Activated CD8-positive, alpha-beta memory T cell treated with anti-CD3 and anti-CD28 coated beads, Interleukin-2, amount 50 U/mL, for 48 hours (primary cell): Measurements from ENCODE around the gene FIG4.
"Not testable (repeated sequence)": the region's sequence is repeated elsewhere in the genome, so short reads cannot be mapped to it uniquely, and the experiment has no call there.

ENCODE experiments used
- DNase-seq: peaks from one replicate; pipeline ENCODE4 v3.0.0-alpha.2; 2020

The FIG4 gene

GRCh38 chr6:109762769-109763441, 71.8 kb downstream of the FIG4 start:
- DNase-seq = no peak

- DNase-seq = no peak
Observed at GRCh38 chr6:109766167-109766566, 75.1 kb downstream of the FIG4 start.

DNA sequence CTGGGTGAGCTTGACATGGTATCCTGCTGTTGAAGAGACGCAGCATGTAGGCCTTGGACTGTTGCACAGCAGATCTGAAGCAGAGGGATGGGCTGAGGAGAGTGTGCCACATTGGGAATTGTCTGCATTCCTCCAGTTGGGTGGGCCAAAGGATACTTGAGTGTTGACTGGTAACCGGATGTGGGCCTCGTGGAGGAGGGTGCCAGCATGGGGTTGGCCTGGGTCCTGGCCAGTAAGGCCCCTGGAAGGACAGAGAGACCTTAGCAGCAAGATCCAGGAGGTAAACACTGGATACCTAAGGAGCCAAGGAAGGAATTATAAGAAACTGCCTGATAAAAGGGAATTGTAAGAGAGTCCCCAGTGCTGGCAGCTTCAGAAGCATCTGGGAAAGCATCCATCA, 76.9 kb downstream of the FIG4 start:
- DNase-seq = no peak

DNA sequence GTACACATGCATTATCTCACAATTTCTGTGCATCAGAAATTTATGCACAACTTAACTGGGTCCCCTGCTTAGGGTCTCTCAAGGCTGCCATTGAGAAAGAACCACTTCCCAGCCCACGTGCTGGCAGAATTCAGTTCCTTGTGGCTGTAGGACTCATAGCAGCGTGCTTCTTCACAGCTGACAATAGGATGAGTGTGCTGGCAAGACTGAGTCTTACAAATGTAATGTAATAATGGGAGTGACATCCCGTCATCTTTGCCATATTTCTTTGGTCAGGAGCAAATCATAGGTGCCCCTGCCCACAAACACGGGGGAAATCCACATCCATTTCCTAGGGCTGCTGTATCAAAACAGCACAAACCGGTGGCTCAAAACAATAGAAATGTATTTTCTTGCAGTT, 77.4 kb downstream of the FIG4 start:
- no peak for DNase-seq

DNA sequence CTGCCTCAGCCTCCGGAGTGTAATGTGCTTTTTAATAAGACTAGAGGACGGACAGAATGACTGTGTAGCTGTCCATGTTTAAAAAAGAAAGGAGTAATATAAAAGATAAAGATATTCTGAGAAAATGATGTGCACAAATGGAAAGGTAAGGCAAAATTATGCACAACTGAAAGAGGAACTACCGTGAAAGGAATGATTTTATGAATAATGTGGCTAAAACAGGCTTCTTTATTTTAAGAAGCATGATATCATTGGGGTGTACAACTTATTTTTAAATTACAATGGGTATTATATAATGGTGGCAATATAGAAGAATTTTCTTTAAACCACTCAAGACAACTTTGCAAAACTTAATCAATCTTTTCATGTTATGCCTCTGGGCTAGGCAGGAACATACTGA, 78.1 kb downstream of the FIG4 start:
- DNase-seq = no peak

DNA sequence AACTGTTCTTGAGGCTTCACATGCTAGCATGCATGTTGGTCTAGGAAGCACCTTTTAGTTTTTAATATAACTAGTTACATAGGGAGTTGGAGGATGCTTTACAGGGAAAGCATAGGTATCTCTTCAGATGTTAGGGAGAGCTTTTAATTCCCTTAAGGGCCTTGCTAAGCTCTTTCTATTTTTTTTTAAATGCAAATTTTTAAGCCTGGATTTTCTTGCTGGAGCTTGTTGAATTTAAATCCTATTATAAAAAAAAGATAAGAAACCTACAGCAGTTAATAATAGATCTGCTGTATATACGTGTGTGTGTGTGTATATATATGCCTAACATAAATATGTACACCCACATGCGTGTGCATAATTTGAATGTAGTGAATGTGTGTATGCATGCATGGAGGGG, 79.0 kb downstream of the FIG4 start:
- DNase-seq = no peak

DNA sequence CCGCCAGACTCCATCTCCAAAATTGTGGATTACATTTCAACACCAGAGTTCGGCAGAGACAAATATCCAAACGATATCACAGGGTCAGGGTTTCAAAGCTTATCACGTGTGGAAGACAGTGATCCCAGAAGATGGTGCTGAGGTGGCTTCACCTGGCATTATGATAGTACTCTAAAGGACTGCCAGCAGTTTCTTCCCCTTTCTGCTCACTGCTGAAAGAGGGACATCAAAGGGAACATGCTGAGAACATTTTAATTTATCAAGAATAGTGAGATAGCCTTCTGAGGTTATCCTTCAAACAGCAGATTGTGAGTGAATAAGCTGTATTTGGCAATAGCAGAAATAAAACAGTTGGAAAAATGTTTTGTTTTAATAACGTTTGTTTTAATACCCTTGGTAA, 79.7 kb downstream of the FIG4 start:
- no peak for DNase-seq

- DNase-seq = not testable (repeated sequence)
Observed at GRCh38 chr6:109771939-109772755, 81.1 kb downstream of the FIG4 start.

- DNase-seq = no peak
Observed at GRCh38 chr6:109772883-109773431, 81.9 kb downstream of the FIG4 start.

DNA sequence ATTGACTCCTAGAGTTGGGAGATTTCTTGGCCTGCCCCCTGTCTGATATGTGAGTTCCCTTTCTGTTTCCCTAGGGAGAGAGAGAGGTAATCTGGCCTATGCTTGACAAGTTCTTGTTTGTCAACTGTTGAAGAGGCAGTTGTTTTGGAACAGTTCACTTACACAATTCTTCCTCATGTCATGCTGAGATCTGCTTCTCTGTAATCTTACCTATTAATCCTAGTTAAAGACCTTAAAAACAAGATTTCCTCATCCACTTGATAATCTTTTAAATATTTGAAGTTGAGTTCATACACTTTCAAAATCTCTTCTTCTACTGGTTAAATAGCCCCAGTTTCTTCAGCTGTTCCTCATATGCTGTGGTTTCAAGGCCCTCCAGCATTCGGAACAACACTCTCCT, 89.9 kb downstream of the FIG4 start:
- DNase-seq = no peak

- DNase-seq = no peak
Observed at GRCh38 chr6:109782491-109782999, 91.4 kb downstream of the FIG4 start.

DNA sequence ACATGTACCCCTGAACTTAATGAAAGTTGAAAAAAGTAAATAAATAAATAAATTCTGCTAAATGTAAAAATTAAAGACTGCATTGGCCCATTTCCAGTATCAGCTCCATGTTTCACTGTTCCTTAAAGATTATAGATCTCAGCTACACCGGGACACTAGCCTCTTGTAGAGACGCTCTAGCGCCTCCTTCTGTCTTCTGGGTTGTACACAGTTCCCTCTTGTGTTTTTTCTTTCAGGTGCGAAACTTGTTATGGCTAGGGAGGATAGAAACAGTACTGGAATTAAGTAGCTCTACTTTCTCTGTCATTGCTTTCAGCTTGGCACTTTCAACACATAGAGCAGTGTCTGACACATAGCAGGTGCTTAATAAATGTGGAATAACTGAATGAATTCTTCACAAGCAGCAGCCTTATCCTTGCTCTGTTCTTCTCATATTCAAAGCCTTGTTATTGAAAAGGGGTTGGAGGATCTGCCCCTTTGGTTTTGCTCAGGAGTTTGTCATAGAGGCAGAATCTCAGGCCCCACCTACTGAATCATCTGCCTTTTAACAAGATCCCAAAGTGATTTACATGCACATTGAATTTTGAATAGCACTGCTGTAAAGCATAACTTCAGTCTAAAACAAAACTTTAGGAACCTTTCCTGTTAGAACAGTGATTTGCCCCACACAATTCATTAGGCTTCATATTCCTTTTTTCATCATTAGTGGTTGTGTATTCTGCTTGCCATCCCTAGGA, 92.3 kb downstream of the FIG4 start:
- no peak for DNase-seq

DNA sequence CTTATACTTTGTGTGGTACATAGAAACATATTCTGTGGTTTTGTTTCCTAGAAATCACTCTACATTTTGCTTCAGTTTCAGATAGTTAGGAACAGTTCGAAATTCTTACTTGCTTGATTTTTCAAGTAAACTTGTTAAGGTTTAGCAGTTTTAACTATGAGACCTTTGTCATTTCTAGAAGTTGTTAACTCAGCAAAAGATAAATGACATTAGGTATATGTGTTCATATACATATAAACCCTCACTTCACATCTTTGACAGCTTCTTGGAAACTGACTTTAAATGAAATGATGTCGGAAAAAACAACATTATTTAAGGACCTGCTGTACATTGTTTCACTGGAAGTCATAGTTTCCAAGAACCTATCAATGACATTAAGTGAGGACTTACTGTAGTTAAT, 96.2 kb downstream of the FIG4 start:
- no peak for DNase-seq

DNA sequence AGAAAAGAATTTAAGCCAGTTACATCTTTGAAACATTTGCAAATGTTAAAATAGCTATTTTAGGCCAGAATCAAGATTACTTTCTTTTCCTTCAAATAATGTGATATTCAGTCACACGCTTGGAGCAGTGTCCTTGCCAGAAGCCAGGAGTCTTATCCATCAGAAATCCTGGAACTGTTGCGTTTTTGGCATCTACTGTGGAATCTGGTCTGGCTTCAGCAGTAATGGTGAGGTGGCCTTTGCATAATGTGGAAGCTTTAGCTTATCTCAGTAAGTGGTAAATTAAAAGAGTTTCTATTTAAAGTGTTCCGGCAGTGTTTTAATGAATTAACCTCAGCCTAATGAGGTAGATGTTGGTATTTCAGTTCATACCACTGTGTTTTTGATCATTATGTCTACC, 97.6 kb downstream of the FIG4 start:
- DNase-seq = no peak

- no peak for DNase-seq
Observed at GRCh38 chr6:109790131-109790530, 99.0 kb downstream of the FIG4 start.

- no peak for DNase-seq
Observed at GRCh38 chr6:109791301-109791700, 100.2 kb downstream of the FIG4 start.

DNA sequence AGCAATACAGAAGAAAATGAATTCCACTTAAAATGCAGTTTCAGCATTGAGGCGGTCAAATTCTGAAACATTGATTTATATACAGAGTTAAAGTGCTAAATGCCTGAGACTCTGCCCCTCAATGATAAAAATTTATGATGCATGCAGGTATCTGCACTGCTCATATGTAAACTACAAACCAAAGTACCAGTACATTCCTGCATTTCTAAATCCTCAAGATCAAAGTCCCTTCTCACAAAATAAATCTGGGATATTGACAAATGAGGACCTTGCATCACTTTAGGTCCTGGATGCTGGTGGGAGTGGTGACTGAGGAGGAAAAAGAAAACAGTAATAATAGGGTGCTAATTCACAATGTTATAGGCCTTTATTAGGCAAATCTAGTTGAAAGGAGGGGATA, 101.9 kb downstream of the FIG4 start:
- DNase-seq = no peak

DNA sequence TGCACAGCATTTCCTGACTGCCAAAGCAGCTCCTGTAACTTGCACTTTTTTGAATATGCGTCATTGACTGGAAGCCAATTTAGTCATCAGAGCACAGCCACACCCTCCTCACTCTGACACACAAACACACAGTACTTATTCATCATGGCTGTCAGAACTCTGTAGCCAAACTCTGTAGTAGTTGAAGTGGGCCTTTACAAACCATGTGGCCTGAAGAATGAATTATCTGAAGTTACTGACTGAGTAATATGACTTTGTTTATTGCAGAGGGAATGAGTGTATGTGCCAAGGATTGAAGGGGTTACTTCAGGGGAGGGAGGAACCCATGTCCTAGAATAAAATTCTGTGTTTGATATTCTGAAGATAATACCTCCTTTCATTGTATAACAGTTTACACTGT, 102.7 kb downstream of the FIG4 start:
- DNase-seq = no peak

DNA sequence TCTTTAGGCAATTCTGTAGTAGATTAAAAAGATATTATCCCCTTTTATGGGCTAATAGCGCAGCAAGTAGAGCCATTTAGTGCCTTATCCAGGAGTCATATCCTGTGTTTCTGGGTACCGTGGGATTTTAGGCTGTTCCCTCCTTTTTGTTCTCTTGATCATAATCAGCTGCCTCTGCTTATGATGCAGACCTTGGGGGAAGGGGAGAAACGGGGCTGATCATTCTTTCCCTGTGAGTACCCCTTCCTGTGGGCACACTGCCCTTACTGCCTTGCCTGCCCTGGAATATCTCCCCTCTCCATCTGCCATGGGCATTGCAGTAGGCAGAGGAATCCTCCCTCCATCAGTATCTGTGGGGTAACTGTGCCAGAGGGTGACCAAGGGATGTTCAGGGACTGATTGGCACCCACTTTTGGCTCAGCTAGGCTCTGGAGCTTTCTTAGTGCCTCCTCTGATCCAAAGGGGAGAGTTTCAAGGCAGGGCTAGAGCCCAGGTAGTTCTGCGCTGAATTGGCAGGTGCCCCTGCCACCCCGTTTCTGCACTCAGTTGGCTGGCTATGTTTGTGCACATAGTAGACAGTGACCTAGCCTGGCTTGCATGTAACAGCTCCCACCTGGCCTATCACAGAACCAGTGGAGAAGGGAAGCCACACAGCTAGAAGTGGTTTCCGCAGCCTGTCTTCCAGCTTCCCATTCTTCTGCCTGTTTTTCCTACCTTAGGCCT, 103.3 kb downstream of the FIG4 start:
- no peak for DNase-seq

DNA sequence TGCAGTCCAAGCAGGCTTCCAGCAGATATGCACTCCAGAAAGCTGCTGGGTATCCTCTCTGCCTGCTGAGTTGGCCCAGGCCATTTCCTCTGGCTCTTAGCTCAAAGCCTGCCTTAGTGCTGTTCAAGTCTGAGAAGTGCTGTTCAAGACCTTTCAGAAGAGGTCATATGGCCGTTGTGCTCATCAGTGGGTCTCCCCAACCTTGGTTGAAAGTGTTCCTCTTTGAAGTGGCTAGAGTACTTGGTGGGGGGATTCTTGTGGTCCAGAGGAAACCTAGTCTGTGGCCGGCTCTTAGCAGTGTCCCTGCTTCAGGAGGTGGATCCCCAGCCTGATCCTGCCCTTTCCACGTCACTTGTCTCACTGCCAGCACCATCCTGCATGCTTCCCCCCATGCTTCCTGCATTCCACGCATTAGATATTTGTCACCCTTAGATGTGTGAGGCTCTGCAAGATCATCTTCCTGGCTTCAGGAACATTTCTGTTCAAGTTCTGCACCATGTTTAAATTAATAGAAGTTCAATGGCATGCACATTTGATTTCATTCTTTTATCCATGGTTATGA, 105.0 kb downstream of the FIG4 start:
- no peak for DNase-seq

- DNase-seq = no peak
Observed at GRCh38 chr6:109799129-109799528, 108.0 kb downstream of the FIG4 start.

DNA sequence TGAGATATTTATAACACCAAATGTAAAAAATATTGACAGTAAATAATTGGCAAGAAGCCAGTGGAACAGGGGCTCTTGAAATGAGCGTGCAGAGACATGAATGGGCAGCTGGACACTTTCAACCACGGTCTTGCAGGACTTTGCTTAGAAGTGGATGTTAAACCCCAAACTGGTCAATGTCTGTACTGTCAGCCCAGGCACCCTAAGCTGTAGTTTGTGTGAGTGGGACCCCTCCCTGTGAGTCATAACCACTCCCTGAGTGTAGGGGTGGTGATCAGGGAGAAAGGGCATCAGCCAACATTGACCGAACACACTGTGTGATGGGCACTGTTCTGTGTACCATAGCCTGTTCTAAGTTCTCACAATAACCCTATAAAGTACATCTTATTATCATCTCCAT, 108.6 kb downstream of the FIG4 start:
- DNase-seq = no peak
